Islet precursor cell (in vitro differentiated cells): ENCODE results near the gene STAT5B.
"Not testable (repeated sequence)": the region's sequence is repeated elsewhere in the genome, so short reads cannot be mapped to it uniquely, and the experiment has no call there.

Experiments used
- DNase-seq: peaks from one replicate; pipeline ENCODE4 v3.0.0-alpha.2; 2018

The STAT5B gene

GRCh38 chr17:42276359-42276608, at the start of gene STAT5B:
STAT5B (minus strand) TSS chr17:42276391; CDS start chr17:42232127, 44,264 bp downstream.
- peak; percentile 81 for DNase-seq

- peak; percentile 92 for DNase-seq
These were observed 48.8 kb upstream of the STAT5B start for GRCh38 chr17:42325026-42325425.

- DNase-seq = no peak
These were observed 47.1 kb upstream of the STAT5B start for GRCh38 chr17:42323268-42323773.

- peak; percentile 98 for DNase-seq
These were observed 46.4 kb upstream of the STAT5B start for GRCh38 chr17:42322382-42323267.

GRCh38 chr17:42321555-42321954, 45.4 kb upstream of the STAT5B start:
- no peak for DNase-seq

GRCh38 chr17:42317967-42318366, 41.8 kb upstream of the STAT5B start:
- DNase-seq = not testable (repeated sequence)

GRCh38 chr17:42317266-42317845, 41.2 kb upstream of the STAT5B start:
- DNase-seq = no peak

- no peak for DNase-seq
These were observed 40.6 kb upstream of the STAT5B start for GRCh38 chr17:42316755-42317154.

- DNase-seq = no peak
These were observed 39.4 kb upstream of the STAT5B start for GRCh38 chr17:42315402-42316156.

GRCh38 chr17:42313773-42314566, 37.8 kb upstream of the STAT5B start:
- no peak for DNase-seq

GRCh38 chr17:42313389-42313772, 37.2 kb upstream of the STAT5B start:
- no peak for DNase-seq

- DNase-seq = peak; percentile 97
These were observed 36.3 kb upstream of the STAT5B start for GRCh38 chr17:42312285-42313130.

- DNase-seq = no peak
These were observed 35.8 kb upstream of the STAT5B start for GRCh38 chr17:42312035-42312284.

- DNase-seq = peak; percentile 96
These were observed 35.2 kb upstream of the STAT5B start for GRCh38 chr17:42311240-42312034.

GRCh38 chr17:42310787-42311215, 34.6 kb upstream of the STAT5B start:
- DNase-seq = no peak

- no peak for DNase-seq
These were observed 34.0 kb upstream of the STAT5B start for GRCh38 chr17:42309986-42310786.

- no peak for DNase-seq
These were observed 33.0 kb upstream of the STAT5B start for GRCh38 chr17:42309142-42309541.

- no peak for DNase-seq
These were observed 32.3 kb upstream of the STAT5B start for GRCh38 chr17:42308446-42308845.

- no peak for DNase-seq
These were observed 31.3 kb upstream of the STAT5B start for GRCh38 chr17:42307362-42307927.

GRCh38 chr17:42306385-42306667, 30.1 kb upstream of the STAT5B start:
- DNase-seq = no peak
